Neural crest cell (in vitro differentiated cells): Measurements from ENCODE around the gene MUL1. TPM values are rescaled to one million over a fixed set of nuclear protein-coding genes. Genes with fewer than 3 reads are reported as not detected.

ENCODE experiments used
- DNase-seq: peaks from one replicate; pipeline ENCODE4 v3.0.0; 2021; ENCODE audit warnings: low read depth, mixed read lengths, low spot score
- H3K27ac Mint-ChIP-seq: one replicate; pipeline ENCODE4 v1.8.0; 2021; ENCODE audit warnings: mild to moderate bottlenecking, mixed read lengths; ENCODE audit not compliant: unreplicated experiment
- H3K27me3 Mint-ChIP-seq: 2 replicates; pipeline ENCODE4 v1.8.0; 2021; ENCODE audit warnings: low read depth, mild to moderate bottlenecking, mixed read lengths
- H3K36me3 Mint-ChIP-seq: 2 replicates; pipeline ENCODE4 v1.8.0; 2021; ENCODE audit warnings: low read depth, mild to moderate bottlenecking, mixed read lengths
- H3K4me1 Mint-ChIP-seq: 2 replicates; pipeline ENCODE4 v1.8.0; 2021; ENCODE audit warnings: mixed read lengths
- H3K4me3 Mint-ChIP-seq: one replicate; pipeline ENCODE4 v1.8.0; 2021; ENCODE audit warnings: mild to moderate bottlenecking, mixed read lengths
- H3K9me3 Mint-ChIP-seq: 2 replicates; pipeline ENCODE4 v1.8.0; 2021; ENCODE audit warnings: mixed read lengths
- total RNA-seq: library from RNA; stranded (reverse); gene quantifications from 2 replicates; pipeline ENCODE4 v1.2.1, GENCODE V29; 2021
- TF ChIP-seq, protein P1 (sequence below): fragments of 200-600 bp; sonication (generic); conservative IDR thresholded peaks from 2 replicates; pipeline ENCODE4 v1.5.0; 2021; ENCODE audit warnings: antibody characterized with exemption, mild to moderate bottlenecking

MUL1 gene
- total RNA-seq, 1 donor from 2014 or later = 27.6 TPM

DNA sequence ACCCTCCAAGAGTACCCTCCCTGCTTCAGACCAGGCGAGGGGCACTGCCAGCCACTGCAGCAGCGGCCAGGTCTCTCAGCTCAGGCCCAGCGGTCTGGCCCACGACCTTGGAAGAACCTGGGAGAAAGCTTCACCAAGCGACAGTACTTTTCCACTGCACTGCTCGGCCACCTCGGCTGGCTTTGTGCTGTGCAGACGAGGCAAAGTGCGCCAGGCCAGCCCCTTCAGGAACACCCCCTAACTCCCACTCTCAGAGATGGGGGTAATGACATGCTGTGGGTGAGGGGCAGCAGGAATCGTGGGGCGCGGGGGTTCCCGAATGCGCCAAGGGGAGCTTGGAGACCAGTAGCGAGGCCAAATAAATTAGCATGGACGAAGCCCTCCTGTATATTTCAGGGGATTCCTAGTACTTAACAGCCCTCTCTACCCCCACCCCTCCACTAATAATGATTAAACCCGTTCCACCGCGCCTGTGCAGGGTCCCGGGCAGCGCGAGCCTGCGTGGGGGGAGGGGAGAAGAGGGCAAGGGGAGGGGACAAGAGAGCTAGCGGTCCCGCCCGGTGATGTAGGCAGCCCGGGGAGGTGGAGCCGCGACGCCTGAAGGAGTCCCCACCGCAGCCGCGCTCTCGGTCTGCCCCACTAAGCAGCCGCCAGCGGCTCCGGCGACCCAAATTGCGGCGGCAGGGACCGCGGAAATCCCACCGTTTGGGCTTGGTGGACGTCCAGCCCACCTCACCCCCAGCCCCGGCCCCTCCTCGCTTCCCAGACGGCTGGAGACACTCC is 44.2 kb upstream of the MUL1 start, which contains the start of gene FAM43B:
TSS of gene FAM43B (plus strand) at position 629 of the 783 bp plus-strand sequence. CDS start 401 bp downstream, outside the sequence.
- H3K27ac Mint-ChIP-seq = peak within 1 kb of the TSS; percentile 81
- H3K27me3 Mint-ChIP-seq = peaks cover 56% of the 10 kb centered on the region
- no peaks in the 10 kb centered on the region for H3K36me3 Mint-ChIP-seq
- DNase-seq = peak; percentile 60
- H3K9me3 Mint-ChIP-seq = no peaks in the 10 kb centered on the region
- TF ChIP-seq, protein P1, sequence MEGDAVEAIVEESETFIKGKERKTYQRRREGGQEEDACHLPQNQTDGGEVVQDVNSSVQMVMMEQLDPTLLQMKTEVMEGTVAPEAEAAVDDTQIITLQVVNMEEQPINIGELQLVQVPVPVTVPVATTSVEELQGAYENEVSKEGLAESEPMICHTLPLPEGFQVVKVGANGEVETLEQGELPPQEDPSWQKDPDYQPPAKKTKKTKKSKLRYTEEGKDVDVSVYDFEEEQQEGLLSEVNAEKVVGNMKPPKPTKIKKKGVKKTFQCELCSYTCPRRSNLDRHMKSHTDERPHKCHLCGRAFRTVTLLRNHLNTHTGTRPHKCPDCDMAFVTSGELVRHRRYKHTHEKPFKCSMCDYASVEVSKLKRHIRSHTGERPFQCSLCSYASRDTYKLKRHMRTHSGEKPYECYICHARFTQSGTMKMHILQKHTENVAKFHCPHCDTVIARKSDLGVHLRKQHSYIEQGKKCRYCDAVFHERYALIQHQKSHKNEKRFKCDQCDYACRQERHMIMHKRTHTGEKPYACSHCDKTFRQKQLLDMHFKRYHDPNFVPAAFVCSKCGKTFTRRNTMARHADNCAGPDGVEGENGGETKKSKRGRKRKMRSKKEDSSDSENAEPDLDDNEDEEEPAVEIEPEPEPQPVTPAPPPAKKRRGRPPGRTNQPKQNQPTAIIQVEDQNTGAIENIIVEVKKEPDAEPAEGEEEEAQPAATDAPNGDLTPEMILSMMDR = no peak
- peak within 1 kb of the TSS; percentile 81 for H3K4me3 Mint-ChIP-seq
- peaks cover 8% of the 10 kb centered on the region for H3K4me1 Mint-ChIP-seq

DNA sequence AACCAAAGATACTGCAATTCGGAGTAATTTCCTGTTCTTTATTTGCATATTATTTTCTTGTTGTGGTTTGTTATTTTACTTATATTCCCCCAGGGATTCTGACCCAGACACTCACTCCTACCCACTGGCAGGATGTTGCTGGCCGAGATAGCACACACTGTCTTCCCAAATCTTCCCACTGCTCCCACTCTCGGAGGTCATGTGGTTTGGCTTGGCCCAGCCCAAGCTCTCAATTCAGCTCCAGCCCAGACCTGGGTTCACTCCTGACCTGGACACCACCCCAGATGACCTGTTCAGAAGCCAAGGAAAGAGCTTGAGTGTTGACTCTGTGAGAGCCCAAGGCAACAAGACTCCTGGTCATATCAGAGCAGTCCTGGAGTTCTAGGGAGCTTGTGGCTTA is 43.2 kb upstream of the MUL1 start:
- H3K27me3 Mint-ChIP-seq = peaks cover 64% of the 10 kb centered on the region
- TF ChIP-seq, protein P1 = no peak
- H3K27ac Mint-ChIP-seq = no peak overlapping the region
- DNase-seq = no peak
- peak overlapping the region; percentile 81 for H3K4me3 Mint-ChIP-seq
- H3K4me1 Mint-ChIP-seq = peaks cover 8% of the 10 kb centered on the region
- no peaks in the 10 kb centered on the region for H3K36me3 Mint-ChIP-seq
- H3K9me3 Mint-ChIP-seq = no peaks in the 10 kb centered on the region

DNA sequence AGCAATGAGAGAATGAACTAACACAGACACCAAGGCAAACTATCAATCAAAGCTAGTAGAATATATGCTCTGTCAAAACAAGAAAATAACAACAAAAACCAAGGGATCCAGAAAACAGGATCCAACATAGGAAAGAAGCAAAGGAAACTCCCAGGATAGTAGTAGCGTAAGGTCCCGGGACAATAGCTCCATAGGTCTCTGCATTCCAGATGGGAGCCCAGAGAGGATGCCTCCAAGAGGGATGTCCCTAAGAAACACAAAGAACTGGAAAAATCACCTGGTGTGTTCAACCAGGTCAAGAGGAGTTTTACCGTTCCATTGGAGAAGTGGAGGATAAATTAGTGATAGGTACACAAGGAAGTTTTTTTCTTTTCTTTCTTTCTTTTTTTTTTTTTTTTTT is 38.7 kb upstream of the MUL1 start:
- Mint-ChIP-seq H3K4me1 (peaks cover 3% of the 10 kb centered on the region), H3K4me3 (no peak overlapping the region), H3K27ac (no peak overlapping the region), H3K9me3 (no peaks in the 10 kb centered on the region), H3K27me3 (peaks cover 93% of the 10 kb centered on the region), H3K36me3 (no peaks in the 10 kb centered on the region)
- DNase-seq = no peak
- TF ChIP-seq, protein P1 = no peak

DNA sequence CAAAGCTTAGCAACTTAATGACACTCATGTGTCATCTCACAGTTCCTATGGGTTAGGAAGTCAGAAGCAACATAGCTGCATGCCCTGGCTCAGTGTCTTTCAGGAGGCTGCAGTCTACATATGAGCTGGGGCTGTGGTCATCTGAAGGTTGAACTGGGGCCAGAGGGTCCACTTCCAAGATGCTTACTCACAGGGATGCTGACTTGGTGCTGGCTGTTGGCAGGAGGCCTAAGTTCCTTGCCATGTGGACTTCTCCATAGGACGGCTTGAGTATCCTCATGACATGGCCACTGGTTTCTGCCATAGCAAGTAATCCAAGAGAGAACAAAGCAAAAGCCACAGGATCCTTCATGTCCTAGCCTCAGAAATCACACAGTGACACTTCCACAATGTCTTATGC is 32.3 kb upstream of the MUL1 start:
- H3K9me3 Mint-ChIP-seq = no peaks in the 10 kb centered on the region
- H3K4me1 Mint-ChIP-seq = no peaks in the 10 kb centered on the region
- H3K27me3 Mint-ChIP-seq = peaks cover 91% of the 10 kb centered on the region
- TF ChIP-seq, protein P1 = no peak
- no peak for DNase-seq
- H3K36me3 Mint-ChIP-seq = no peaks in the 10 kb centered on the region
- H3K4me3 Mint-ChIP-seq = no peak overlapping the region
- H3K27ac Mint-ChIP-seq = no peak overlapping the region

DNA sequence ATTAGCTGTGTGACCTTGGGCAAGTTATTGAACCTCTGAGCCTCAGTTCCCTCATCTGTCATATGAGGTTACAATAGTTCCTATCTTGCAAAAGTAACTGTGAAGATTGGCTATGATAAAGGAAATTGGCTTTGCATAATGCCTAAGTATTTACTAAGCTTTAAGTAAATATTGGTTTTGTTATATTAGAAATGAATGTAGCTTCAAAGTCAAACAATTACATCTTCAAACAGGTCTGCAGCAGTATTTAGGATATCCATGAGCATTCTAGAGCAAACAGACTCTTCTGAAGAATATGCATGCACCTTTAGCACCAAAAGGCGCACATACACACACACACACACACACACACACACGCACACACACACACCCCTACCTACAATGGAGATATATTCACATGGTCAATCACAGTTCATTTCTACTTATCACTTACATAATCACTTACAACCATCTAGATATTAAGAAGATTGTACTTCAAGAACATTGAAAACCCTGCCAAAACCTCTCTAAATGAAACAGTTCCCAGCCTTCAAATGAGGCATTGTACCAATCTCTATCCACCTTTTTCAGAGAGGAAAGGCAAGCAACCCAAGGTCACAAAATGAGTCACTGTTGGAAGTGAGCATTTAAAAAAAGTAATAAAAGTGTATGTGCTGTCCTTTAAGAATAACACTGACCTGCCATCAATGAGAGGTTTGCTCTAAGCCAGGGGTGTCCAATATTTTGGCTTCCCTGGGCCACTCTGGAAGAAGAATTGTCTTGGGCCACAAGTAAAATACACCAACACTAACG is 31.0 kb upstream of the MUL1 start:
- TF ChIP-seq, protein P1 = no peak
- no peak overlapping the region for H3K4me3 Mint-ChIP-seq
- DNase-seq = no peak
- H3K27me3 Mint-ChIP-seq = peaks cover 91% of the 10 kb centered on the region
- no peaks in the 10 kb centered on the region for H3K36me3 Mint-ChIP-seq
- no peaks in the 10 kb centered on the region for H3K4me1 Mint-ChIP-seq
- no peak overlapping the region for H3K27ac Mint-ChIP-seq
- H3K9me3 Mint-ChIP-seq = no peaks in the 10 kb centered on the region
